ENCODE measurements around the gene PYCARD.

DNA sequence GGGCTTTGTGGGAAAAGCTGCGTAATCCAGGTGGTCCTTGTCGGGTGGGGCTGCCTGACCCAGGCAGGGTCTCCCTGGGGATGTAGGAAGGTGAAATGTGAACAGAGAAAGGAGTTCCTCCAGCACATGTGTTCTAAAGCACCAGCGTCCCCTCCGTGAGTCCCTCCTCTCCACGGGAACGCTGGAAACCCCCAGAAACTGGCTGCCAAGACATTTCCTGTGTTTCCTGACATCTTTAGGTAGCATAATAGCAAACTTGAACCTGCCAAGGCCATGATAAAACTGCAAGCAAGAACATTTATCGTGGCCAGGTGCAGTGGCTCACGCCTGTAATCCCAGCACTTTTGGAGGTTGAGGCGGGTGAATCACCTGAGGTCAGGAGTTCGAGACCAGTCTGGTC is 26.9 kb upstream of the PYCARD start:
- TF ChIP-seq EZH2phosphoT487 (IDR thresholded peaks at IDR 0.05; ENCODE audit: borderline replicate concordance, low read length) = no peak
- TF ChIP-seq, protein P1, sequence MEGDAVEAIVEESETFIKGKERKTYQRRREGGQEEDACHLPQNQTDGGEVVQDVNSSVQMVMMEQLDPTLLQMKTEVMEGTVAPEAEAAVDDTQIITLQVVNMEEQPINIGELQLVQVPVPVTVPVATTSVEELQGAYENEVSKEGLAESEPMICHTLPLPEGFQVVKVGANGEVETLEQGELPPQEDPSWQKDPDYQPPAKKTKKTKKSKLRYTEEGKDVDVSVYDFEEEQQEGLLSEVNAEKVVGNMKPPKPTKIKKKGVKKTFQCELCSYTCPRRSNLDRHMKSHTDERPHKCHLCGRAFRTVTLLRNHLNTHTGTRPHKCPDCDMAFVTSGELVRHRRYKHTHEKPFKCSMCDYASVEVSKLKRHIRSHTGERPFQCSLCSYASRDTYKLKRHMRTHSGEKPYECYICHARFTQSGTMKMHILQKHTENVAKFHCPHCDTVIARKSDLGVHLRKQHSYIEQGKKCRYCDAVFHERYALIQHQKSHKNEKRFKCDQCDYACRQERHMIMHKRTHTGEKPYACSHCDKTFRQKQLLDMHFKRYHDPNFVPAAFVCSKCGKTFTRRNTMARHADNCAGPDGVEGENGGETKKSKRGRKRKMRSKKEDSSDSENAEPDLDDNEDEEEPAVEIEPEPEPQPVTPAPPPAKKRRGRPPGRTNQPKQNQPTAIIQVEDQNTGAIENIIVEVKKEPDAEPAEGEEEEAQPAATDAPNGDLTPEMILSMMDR (conservative IDR thresholded peaks at IDR 0.05; ENCODE audit: low read depth, low read length) = no peak
